NT2/D1 (cell line): ENCODE results near the gene SSR3.

ENCODE experiments used
- DNase-seq: peaks from one replicate; pipeline ENCODE4 v3.0.0-alpha.2; 2011; ENCODE audit warnings: low read depth, low spot score
- H3K27me3 ChIP-seq: 2 replicates; pipeline ENCODE4 v1.6.0; 2011; ENCODE audit warnings: mild to moderate bottlenecking; ENCODE audit not compliant: insufficient read length, insufficient read depth
- H3K36me3 ChIP-seq: 2 replicates; pipeline ENCODE4 v1.6.1; 2011; ENCODE audit warnings: mild to moderate bottlenecking, low read length, mixed read lengths; ENCODE audit not compliant: insufficient read depth, insufficient read length
- H3K4me1 ChIP-seq: 2 replicates; pipeline ENCODE4 v1.5.1; 2011; ENCODE audit not compliant: insufficient read depth, insufficient read length
- H3K4me3 ChIP-seq: 2 replicates; pipeline ENCODE4 v1.5.1; 2011; ENCODE audit warnings: low read depth; ENCODE audit not compliant: insufficient read length
- H3K9ac ChIP-seq: 2 replicates; pipeline ENCODE4 v1.6.0; 2011; ENCODE audit warnings: low read depth; ENCODE audit not compliant: insufficient read length
- H3K9me3 ChIP-seq: 2 replicates; pipeline ENCODE4 v1.5.1; 2011; ENCODE audit warnings: mild to moderate bottlenecking, low read length; ENCODE audit not compliant: insufficient read depth
- SUZ12 ChIP-seq: IDR thresholded peaks from 2 replicates; pipeline ENCODE4 v1.6.1; 2011; ENCODE audit not compliant: insufficient read length, insufficient read depth; ENCODE audit errors: extremely low read depth
- YY1 ChIP-seq: IDR thresholded peaks from 2 replicates; pipeline ENCODE4 v1.6.1; 2011; ENCODE audit not compliant: insufficient read length, insufficient read depth
- ZNF274 ChIP-seq: IDR thresholded peaks from 2 replicates; pipeline ENCODE4 v1.6.1; 2011; ENCODE audit warnings: mild to moderate bottlenecking, low read depth, low read length

Gene SSR3

GRCh38 chr3:156492801-156493261 is 62.1 kb downstream of the SSR3 start:
- H3K27me3 ChIP-seq: no peaks in the 10 kb centered on the region

GRCh38 chr3:156491192-156491591 is 63.7 kb downstream of the SSR3 start:
- H3K4me3 ChIP-seq: no peak overlapping the region
- TF ChIP-seq YY1 (no peak), SUZ12 (no peak), ZNF274 (no peak)
- H3K4me1 ChIP-seq: no peaks in the 10 kb centered on the region
- H3K27me3 ChIP-seq: no peaks in the 10 kb centered on the region
- DNase-seq: no peak
- no peaks in the 10 kb centered on the region for H3K36me3 ChIP-seq
- no peak overlapping the region for H3K9ac ChIP-seq
- H3K9me3 ChIP-seq: no peaks in the 10 kb centered on the region

More at GRCh38 chr3:156492801-156493261, 62.1 kb downstream of the SSR3 start:
- H3K36me3 ChIP-seq: no peaks in the 10 kb centered on the region
- H3K4me3 ChIP-seq: no peak overlapping the region
- H3K9me3 ChIP-seq: no peaks in the 10 kb centered on the region
- H3K9ac ChIP-seq: no peak overlapping the region
- TF ChIP-seq SUZ12 (no peak), YY1 (no peak), ZNF274 (no peak)
- H3K4me1 ChIP-seq: no peaks in the 10 kb centered on the region
- no peak for DNase-seq
